OCI-LY3 (cell line): ENCODE measurements around the gene HENMT1.

ENCODE experiments used
- H2AFZ ChIP-seq: fragments of 200-600, 300-600 bp; shearing (Covaris generic); 2 replicates; pipeline ENCODE4 v1.6.0; 2014; ENCODE audit warnings: antibody characterized with exemption, low read depth, low read length
- H3K27ac ChIP-seq: fragments of 200-600, 300-600 bp; sonication (generic); 2 replicates; pipeline ENCODE4 v1.5.1; 2014; ENCODE audit warnings: mild to moderate bottlenecking, low read length, moderate library complexity, mixed read lengths
- H3K27me3 ChIP-seq: fragments of 200-600, 300-600 bp; sonication (generic); 2 replicates; pipeline ENCODE4 v1.6.1; 2014; ENCODE audit warnings: low read depth, low read length, mixed read lengths
- H3K36me3 ChIP-seq: fragments of 200-600, 300-600 bp; sonication (generic); replicated peaks from 2 replicates; pipeline ENCODE3; 2014; ENCODE audit warnings: low read depth, low read length, mixed read lengths
- H3K4me1 ChIP-seq: fragments of 300-600, 200-600 bp; sonication (generic); 2 replicates; pipeline ENCODE4 v1.6.1; 2014; ENCODE audit warnings: low read length, mixed read lengths
- H3K4me2 ChIP-seq: fragments of 200-600, 300-600 bp; sonication (generic); 2 replicates; pipeline ENCODE4 v1.6.1; 2014; ENCODE audit warnings: low read length, mixed read lengths
- H3K4me3 ChIP-seq: fragments of 300-600, 200-600 bp; sonication (generic); 2 replicates; pipeline ENCODE4 v1.5.1; 2014; ENCODE audit warnings: antibody characterized with exemption, mild to moderate bottlenecking, low read length, moderate library complexity
- H3K79me2 ChIP-seq: fragments of 300-600, 200-600 bp; shearing (Covaris generic); 2 replicates; pipeline ENCODE4 v1.6.1; 2014; ENCODE audit warnings: mild to moderate bottlenecking, low read length, mixed read lengths
- H3K9ac ChIP-seq: fragments of 300-600, 200-600 bp; shearing (Covaris generic); 2 replicates; pipeline ENCODE4 v1.6.0; 2014; ENCODE audit warnings: mild to moderate bottlenecking, low read length, moderate library complexity
- H3K9me3 ChIP-seq: fragments of 200-600, 300-600 bp; shearing (Covaris generic); 2 replicates; pipeline ENCODE4 v1.6.1; 2014; ENCODE audit warnings: low read length, mixed read lengths; ENCODE audit not compliant: insufficient read depth
- H4K20me1 ChIP-seq: fragments of 200-600, 300-600 bp; sonication (generic); 2 replicates; pipeline ENCODE4 v1.6.1; 2016; ENCODE audit warnings: low read length, mixed read lengths; ENCODE audit not compliant: insufficient read depth
- EZH2phosphoT487 ChIP-seq: fragments of 200-600 bp; shearing (Covaris generic); IDR thresholded peaks from 2 replicates; pipeline ENCODE4 v1.6.1; 2018; ENCODE audit warnings: antibody characterized with exemption, mixed run types, low read depth
- TF ChIP-seq, protein P1 (sequence below): fragments of 200-600, 300-600 bp; sonication (generic); IDR thresholded peaks from 2 replicates; pipeline ENCODE4 v1.5.1; 2014; ENCODE audit warnings: antibody characterized with exemption, low read length, low read depth

Gene HENMT1

DNA sequence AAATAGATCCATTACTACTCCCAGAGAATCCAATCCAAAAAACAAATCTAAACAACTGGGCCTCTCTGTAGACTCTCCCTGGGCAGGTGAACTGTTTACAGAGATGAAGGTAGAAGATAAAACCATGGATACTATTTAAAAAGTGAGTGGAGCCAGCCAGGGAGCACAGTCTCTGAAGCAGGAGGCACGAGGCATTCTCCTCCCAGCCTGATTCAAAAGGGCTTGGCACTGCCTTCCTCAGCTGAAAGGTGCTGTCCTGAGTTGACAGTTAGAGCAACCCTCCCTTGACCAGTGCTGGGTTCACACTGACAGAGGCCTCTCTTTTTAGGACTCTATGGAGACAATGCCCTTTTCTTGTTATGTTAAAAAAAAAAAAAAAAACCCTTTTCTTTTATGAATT is 36.8 kb downstream of the HENMT1 start:
- H3K4me2 ChIP-seq: no peak overlapping the region
- H3K9ac ChIP-seq: no peak overlapping the region
- no peaks in the 10 kb centered on the region for H3K9me3 ChIP-seq
- H3K4me3 ChIP-seq: no peak overlapping the region
- TF ChIP-seq, protein P1, sequence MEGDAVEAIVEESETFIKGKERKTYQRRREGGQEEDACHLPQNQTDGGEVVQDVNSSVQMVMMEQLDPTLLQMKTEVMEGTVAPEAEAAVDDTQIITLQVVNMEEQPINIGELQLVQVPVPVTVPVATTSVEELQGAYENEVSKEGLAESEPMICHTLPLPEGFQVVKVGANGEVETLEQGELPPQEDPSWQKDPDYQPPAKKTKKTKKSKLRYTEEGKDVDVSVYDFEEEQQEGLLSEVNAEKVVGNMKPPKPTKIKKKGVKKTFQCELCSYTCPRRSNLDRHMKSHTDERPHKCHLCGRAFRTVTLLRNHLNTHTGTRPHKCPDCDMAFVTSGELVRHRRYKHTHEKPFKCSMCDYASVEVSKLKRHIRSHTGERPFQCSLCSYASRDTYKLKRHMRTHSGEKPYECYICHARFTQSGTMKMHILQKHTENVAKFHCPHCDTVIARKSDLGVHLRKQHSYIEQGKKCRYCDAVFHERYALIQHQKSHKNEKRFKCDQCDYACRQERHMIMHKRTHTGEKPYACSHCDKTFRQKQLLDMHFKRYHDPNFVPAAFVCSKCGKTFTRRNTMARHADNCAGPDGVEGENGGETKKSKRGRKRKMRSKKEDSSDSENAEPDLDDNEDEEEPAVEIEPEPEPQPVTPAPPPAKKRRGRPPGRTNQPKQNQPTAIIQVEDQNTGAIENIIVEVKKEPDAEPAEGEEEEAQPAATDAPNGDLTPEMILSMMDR: no peak
- TF ChIP-seq EZH2phosphoT487: no peak
- no peak overlapping the region for H3K27ac ChIP-seq
- H3K27me3 ChIP-seq: no peaks in the 10 kb centered on the region
- H3K4me1 ChIP-seq: no peaks in the 10 kb centered on the region
- H3K36me3 ChIP-seq: no peaks in the 10 kb centered on the region
- no peaks in the 10 kb centered on the region for H3K79me2 ChIP-seq
- no peaks in the 10 kb centered on the region for H4K20me1 ChIP-seq
- H2AFZ ChIP-seq: no peak overlapping the region

DNA sequence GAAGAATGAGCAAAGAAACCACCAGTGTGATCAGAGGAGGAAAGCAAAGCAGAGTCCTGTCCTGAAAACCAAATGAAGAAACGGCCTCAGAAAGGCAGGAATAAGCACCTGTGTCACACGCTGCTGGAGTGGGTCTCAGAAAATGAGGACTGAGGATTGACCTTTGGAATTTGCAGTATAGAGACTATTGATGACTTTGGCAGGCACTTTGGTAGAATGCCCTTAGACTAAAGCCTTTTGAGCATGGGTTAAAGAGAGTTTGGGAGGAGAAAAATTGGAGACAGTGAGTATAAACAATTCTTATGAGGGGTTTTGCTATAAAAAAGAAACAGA is 43.2 kb downstream of the HENMT1 start:
- no peak for TF ChIP-seq EZH2phosphoT487
- TF ChIP-seq, protein P1: no peak
- no peaks in the 10 kb centered on the region for H4K20me1 ChIP-seq
- H3K27ac ChIP-seq: no peak overlapping the region
- H3K4me1 ChIP-seq: no peaks in the 10 kb centered on the region
- H3K4me3 ChIP-seq: no peak overlapping the region
- no peaks in the 10 kb centered on the region for H3K9me3 ChIP-seq
- no peaks in the 10 kb centered on the region for H3K27me3 ChIP-seq
- no peaks in the 10 kb centered on the region for H3K36me3 ChIP-seq
- H3K4me2 ChIP-seq: no peak overlapping the region
- H3K79me2 ChIP-seq: no peaks in the 10 kb centered on the region
- no peak overlapping the region for H2AFZ ChIP-seq
- no peak overlapping the region for H3K9ac ChIP-seq

DNA sequence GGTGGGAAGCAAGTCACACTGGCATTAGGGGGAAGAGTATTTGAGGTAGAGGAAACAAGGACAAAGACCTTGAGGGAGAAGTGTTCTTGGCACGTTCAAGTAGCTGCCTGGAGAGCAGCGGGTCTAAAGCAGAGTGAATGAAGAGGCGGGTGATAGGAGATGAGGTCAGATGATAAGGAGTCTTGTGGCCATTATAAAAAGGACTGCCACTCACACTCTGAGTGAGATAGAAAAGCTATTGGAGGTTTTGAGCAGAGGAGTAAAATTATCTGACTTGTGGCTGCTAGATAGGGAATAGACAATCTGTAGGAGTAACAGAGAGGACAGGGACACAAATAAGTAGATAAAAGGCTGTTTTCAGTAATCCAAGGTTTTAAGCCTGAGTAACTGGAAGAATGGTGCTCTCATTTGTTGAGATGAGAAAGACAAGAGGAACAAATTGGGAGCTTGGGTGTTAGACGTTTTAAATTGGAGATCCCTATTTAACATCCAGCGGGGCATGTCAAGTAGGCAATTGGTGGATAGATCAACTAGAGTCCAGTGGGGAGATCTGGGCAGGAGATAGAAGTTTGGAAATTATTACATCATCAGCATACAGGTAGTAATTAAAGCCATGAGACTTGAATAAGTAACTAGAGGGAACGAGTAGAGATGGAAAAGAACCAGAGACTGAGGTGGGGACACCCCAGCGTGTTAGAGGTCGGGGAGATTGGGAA is 43.7 kb downstream of the HENMT1 start:
- Histone ChIP-seq H3K4me2 (no peak overlapping the region), H2AFZ (no peak overlapping the region), H3K9me3 (no peaks in the 10 kb centered on the region), H3K79me2 (no peaks in the 10 kb centered on the region), H3K9ac (no peak overlapping the region), H3K27me3 (no peaks in the 10 kb centered on the region), H3K4me3 (no peak overlapping the region), H3K4me1 (no peaks in the 10 kb centered on the region), H3K36me3 (no peaks in the 10 kb centered on the region), H3K27ac (no peak overlapping the region), H4K20me1 (no peaks in the 10 kb centered on the region)
- TF ChIP-seq EZH2phosphoT487: no peak
- TF ChIP-seq, protein P1: no peak

DNA sequence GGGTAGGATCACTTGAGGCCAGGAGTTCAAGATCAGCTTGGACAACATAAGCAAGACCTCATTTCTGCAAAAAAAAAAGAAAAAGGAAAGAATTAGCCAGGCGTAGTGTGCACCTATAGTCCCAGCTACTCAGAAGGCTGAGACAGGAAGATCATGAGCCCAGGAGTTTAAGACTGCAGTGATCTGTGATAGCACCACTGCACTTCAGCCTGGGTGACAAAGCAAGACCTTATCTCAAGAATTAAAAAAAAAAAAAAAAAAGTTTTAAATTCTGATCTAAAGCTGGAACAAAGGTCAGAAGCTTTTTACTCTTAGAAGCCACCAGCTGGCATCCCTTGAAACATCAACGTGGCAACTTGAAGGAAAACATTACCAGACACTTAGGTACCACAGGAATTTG is 45.3 kb downstream of the HENMT1 start:
- Histone ChIP-seq H3K27ac (no peak overlapping the region), H2AFZ (no peak overlapping the region), H3K27me3 (no peaks in the 10 kb centered on the region), H3K4me3 (no peak overlapping the region), H3K36me3 (no peaks in the 10 kb centered on the region), H3K4me2 (no peak overlapping the region), H4K20me1 (no peaks in the 10 kb centered on the region), H3K79me2 (no peaks in the 10 kb centered on the region), H3K4me1 (no peaks in the 10 kb centered on the region), H3K9me3 (no peaks in the 10 kb centered on the region), H3K9ac (no peak overlapping the region)
- TF ChIP-seq, protein P1: no peak
- TF ChIP-seq EZH2phosphoT487: no peak
